Adrenal gland (tissue), 12 donors: Measurements from ENCODE around the gene NCKAP5. TPM values are rescaled to one million over a fixed set of nuclear protein-coding genes. Genes with fewer than 3 reads are reported as not detected.

ENCODE experiments used
- DNase-seq, 7 donors: peaks; one replicate each; pipeline ENCODE4 v3.0.0-alpha.2; 2019 to 2020
- H3K27ac ChIP-seq, 5 donors: fragments of 200-600 bp; sonication (generic) in 4 of 5; 1 replicate in 3 of 5; 2 replicates in 2 of 5; pipeline versions ENCODE4 v1.5.1 to v1.8.0; 2016 to 2020; ENCODE audit warnings: mild to moderate bottlenecking in 1 of 5
- H3K27me3 ChIP-seq: fragments of 200-600 bp; 2 replicates; pipeline ENCODE4 v1.8.0; 2021
- H3K36me3 ChIP-seq, 2 donors: fragments of 200-600 bp; replicated peaks in 1 of 2; 1 replicate in 1 of 2; 2 replicates in 1 of 2; pipeline versions ENCODE4 v1.5.1 to v1.8.0; 2018 to 2022
- H3K4me1 ChIP-seq, 2 donors: fragments of 200-600 bp; replicated peaks in 1 of 2; 1 replicate in 1 of 2; 2 replicates in 1 of 2; pipeline versions ENCODE4 v1.5.1 to v1.8.0; 2018 to 2021
- H3K4me3 ChIP-seq, 4 donors: fragments of 200-600 bp; sonication (generic) in 3 of 4; one replicate each; pipeline ENCODE4 v1.5.1; 2016 to 2018
- H3K9me3 ChIP-seq, 3 donors: fragments of 200-600 bp; sonication (generic) in 1 of 3; replicated peaks in 1 of 3; 1 replicate in 2 of 3; 2 replicates in 1 of 3; pipeline versions ENCODE4 v1.5.1 to v1.8.0; 2016 to 2021
- CTCF ChIP-seq, 6 experiments: fragments of 450-650 bp in 4 of 6; fragments of 200-600 bp in 2 of 6; sonication (generic) in 1 of 6; IDR thresholded peaks; 1 replicate in 5 of 6; 2 replicates in 1 of 6; pipeline versions ENCODE4 v1.5.1 to v1.8.0; 2016 to 2021; ENCODE audit warnings: antibody characterized with exemption in 6 of 6, mild to moderate bottlenecking in 2 of 6, moderate library complexity in 1 of 6
- POLR2A ChIP-seq, 2 donors: fragments of 450-650 bp; IDR thresholded peaks; one replicate each; pipeline ENCODE4 v1.6.1; 2017; ENCODE audit warnings: antibody characterized with exemption in 2 of 2, mild to moderate bottlenecking in 2 of 2, moderate library complexity in 1 of 2
- WGBS, 4 donors: extraction: QIAGEN DNeasy Blood & Tissue Kit in 2 of 4; methylation state at CpG; one replicate each; pipeline versions ENCODE4 v1.1.5 to v1.1.7; 2013 to 2017; 5-methylcytosine and 5-hydroxymethylcytosine counted together
- intact Hi-C, 2 donors: fragments of 100-400 bp; cut with DNase I; formaldehyde crosslinking; loops; one replicate each; pipeline versions ENCODE4 v1.14.1 to v1.15.0; 2022 to 2023
- polyA plus RNA-seq, 3 donors: library from polyadenylated mRNA; stranded (reverse); fragments of 200-250 nt in 2 of 3; fragments of 350-450 nt in 1 of 3; fragmentation: Illumina TruSeq in 1 of 3; extraction: RNeasy Lipid Tissue Mini Kit (QIAGEN cat#74804) in 1 of 3; gene quantifications; one replicate each; pipeline ENCODE4 v1.2.3, GENCODE V29; 2013 to 2014
- total RNA-seq, 9 donors: library from RNA; depleted of rRNA in 4 of 9; stranded (reverse); fragments of >200 nt in 4 of 9; fragments of 120-200 nt in 1 of 9; fragmentation: NEBNext Ultra II Directional in 1 of 9; extraction: Animal tissue kit (Norgen Biotek cat#: 25700) in 1 of 9; gene quantifications; one replicate each; pipeline versions ENCODE4 v1.1.0 to v1.2.4, GENCODE V29; 2013 to 2023
- donor health status: healthy with polysubstance abuse.
- donor health status: Bipolar disorder and iron deficiency.
- donor health status: DM: yes; HTN: yes; CAD: no.
- donor health status: DM: no; HTN: no; CAD: no.
- donor health status: DM: no; HTN: no; CAD: no.
- donor health status: DM: yes; HTN: yes; CAD: no.

The NCKAP5 gene
- total and polyA plus RNA-seq, 12 donors: 0.06 to 3.1 (median 1.1) TPM

GRCh38 chr2:133315280-133315679 lies 253.0 kb downstream of the NCKAP5 start:
- TF ChIP-seq POLR2A (IDR thresholded peaks at IDR 0.05) (no peak), CTCF (IDR thresholded peaks at IDR 0.05) (no peak)
- Histone ChIP-seq H3K36me3 (no peaks in the 10 kb centered on the region), H3K27ac (no peak overlapping the region), H3K4me1 (no peaks in the 10 kb centered on the region), H3K4me3 (no peak overlapping the region), H3K27me3 (no peaks in the 10 kb centered on the region), H3K9me3 (no peaks in the 10 kb centered on the region)
- intact Hi-C loops: no loop called here
- no peak for DNase-seq
- 71 to 84% (median 78%) methylated on average over 6 of the region's 6 CpGs for WGBS, 4 donors

- 87 to 90% (median 89%) methylated on average over 4 of the region's 4 CpGs for WGBS, 4 donors
- Histone ChIP-seq H3K9me3 (no peaks in the 10 kb centered on the region), H3K27me3 (no peaks in the 10 kb centered on the region), H3K4me1 (no peaks in the 10 kb centered on the region), H3K4me3 (no peak overlapping the region), H3K36me3 (no peaks in the 10 kb centered on the region), H3K27ac (no peak overlapping the region)
- no peak for DNase-seq
- intact Hi-C loops: no loop called here
- no peak for TF ChIP-seq POLR2A (IDR thresholded peaks at IDR 0.05)
- TF ChIP-seq CTCF (IDR thresholded peaks at IDR 0.05): no peak
Observed at GRCh38 chr2:133314795-133315194, 253.5 kb downstream of the NCKAP5 start.

- H3K9me3 ChIP-seq: no peaks in the 10 kb centered on the region
- no peak overlapping the region for H3K4me3 ChIP-seq
- TF ChIP-seq POLR2A (IDR thresholded peaks at IDR 0.05): no peak
- no peak for TF ChIP-seq CTCF (IDR thresholded peaks at IDR 0.05)
- intact Hi-C loops: no loop called here
- H3K4me1 ChIP-seq: no peaks in the 10 kb centered on the region
- H3K27ac ChIP-seq: no peak overlapping the region
- H3K27me3 ChIP-seq: no peaks in the 10 kb centered on the region
- WGBS, 4 donors: 53 to 73% (median 70%) methylated on average over 4 of the region's 4 CpGs
- DNase-seq: no peak
- no peaks in the 10 kb centered on the region for H3K36me3 ChIP-seq
Observed at GRCh38 chr2:133312038-133312729, 256.1 kb downstream of the NCKAP5 start.

GRCh38 chr2:133306236-133306635 lies 262.0 kb downstream of the NCKAP5 start:
- intact Hi-C loops: no loop called here
- TF ChIP-seq POLR2A (IDR thresholded peaks at IDR 0.05): no peak
- TF ChIP-seq CTCF (IDR thresholded peaks at IDR 0.05): no peak
- Histone ChIP-seq H3K4me1 (no peaks in the 10 kb centered on the region), H3K27ac (no peak overlapping the region), H3K9me3 (no peaks in the 10 kb centered on the region), H3K4me3 (no peak overlapping the region), H3K36me3 (no peaks in the 10 kb centered on the region), H3K27me3 (no peaks in the 10 kb centered on the region)
- 81 to 92% (median 87%) methylated on average over 2 of the region's 2 CpGs for WGBS, 4 donors
- DNase-seq: no peak
